HG02798 (cell line): Measurements from ENCODE around the gene MBOAT7.

Source experiments
- ATAC-seq: cut with Tn5 transposase; IDR thresholded peaks from one replicate; pipeline ENCODE4 v1.9.1; 2021; ENCODE audit warnings: mild to moderate bottlenecking; ENCODE audit not compliant: unreplicated experiment, poor library complexity

The MBOAT7 gene

GRCh38 chr19:54147676-54148075 is 41.7 kb downstream of the MBOAT7 start:
- no peak for ATAC-seq

GRCh38 chr19:54145541-54146158 is 43.7 kb downstream of the MBOAT7 start:
- ATAC-seq: no peak

DNA sequence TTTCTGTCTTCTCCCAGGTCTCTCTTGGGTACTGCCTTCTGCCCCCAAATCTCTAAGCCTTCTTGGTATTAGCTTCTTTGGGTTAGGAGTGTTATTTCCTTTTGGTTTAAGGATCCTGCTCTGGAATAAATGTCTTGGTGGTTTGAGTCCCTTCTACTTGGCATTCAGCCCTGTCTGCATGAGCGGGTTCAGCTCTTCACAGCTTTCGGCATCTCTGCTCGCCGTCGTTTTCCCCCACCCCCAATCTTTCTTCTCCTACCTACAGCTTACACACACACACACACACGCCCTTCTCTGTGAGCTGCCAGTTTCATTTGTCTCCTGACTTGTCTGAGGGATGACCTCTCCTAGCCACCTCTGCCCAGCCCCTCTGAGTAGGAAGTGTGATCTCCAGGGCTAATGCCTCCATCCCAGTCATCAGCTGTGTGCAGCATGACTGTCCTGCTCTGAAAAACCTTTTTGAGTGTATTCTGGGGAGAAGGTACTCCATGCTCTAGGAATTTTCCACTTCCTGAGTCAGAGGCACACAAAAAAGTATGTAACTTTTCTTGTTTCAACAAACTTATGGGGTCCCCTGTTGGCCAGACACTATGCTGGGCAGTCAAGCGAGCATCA is 47.1 kb downstream of the MBOAT7 start:
- no peak for ATAC-seq

- ATAC-seq: no peak
Observed at GRCh38 chr19:54141356-54141755, 48.0 kb downstream of the MBOAT7 start.

- no peak for ATAC-seq
Observed at GRCh38 chr19:54138489-54139256, 50.7 kb downstream of the MBOAT7 start.

DNA sequence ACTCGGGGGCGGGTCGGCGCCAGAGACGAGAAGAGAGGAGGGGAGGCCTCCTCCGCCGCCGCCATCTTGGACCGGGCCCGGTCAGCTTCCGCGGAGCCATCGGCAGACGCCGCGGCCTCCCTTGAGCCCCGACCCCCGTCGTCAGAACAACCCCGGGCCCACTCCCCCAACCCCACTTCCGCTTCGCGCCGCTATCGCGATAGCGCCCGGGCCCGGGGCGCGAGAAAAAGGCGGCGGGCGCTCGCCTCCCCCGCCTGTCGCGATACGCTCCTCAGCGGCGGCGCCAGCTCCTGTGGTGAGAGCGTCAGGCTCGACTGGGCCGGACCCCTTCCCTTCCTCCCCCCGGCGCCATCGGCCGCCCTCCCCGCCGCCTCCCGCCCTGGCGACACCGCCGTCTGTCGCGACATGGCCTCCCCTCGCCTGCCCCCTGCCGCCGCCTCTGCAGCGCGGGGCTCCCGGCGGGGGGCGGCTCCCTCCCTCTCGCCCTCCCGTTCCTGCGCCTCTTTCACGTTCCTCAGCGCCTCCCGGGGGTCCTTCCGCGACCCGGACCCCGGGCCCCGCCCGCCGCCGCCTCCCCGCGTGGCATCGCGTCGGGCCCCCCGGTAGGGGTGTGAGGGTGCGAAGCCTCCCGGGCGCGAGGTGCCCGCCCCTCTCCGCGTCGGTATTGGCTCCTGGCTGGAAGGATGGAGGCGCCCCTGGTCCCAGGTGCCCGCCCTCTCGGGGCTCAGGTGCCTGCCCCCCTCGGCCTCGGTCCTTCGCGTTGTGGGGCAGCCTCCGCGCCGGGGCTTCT is 51.5 kb downstream of the MBOAT7 start, which contains the start of gene CNOT3:
CNOT3 (plus strand) TSS at position 64 of the 790 bp plus-strand sequence. CDS start 5,217 bp downstream, outside the sequence.
- ATAC-seq: no peak

DNA sequence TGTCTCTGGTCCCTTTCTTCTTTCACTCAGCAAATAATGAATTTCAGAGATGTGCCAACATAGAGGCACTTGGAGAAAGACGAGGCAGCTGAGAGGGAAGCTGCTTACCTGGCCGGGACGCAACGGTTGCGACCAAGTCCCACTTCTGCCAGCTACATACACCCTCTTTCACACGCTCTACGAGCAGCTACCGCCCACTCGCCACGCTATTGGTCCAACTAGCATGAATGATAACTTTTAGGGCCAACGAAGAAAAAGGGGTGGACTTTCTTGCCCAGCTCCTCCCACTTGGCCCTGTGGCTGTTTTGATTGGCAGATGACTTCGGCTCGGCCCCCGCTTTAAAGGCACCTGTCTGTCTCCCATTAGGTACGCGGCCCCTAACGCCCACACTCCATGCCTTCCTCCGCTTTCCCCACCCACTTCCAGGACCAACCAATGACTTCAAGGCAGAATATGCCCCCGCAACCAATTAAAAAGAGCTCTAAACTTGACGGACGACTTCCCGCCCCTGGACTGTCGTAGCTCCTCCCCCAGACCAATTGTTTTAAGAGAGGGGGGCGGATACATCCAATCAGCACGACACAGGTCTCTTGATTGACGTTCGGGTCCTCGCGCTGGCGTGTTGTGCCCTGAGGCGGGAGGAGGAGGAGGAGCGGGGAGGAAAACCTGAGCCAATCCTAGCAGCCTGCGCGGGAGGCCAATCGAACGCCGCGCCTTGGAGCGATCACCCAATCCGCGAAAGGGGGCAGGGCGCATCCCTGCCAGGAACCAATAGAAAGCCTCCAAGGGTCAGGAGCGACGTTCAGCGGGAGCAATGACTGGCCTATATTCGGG is 52.3 kb downstream of the MBOAT7 start:
- ATAC-seq: peak; percentile 83

GRCh38 chr19:54136086-54136863 is 53.1 kb downstream of the MBOAT7 start:
- ATAC-seq: no peak

GRCh38 chr19:54133957-54134590 is 55.3 kb downstream of the MBOAT7 start:
- no peak for ATAC-seq

- ATAC-seq: no peak
Observed at GRCh38 chr19:54133312-54133956, 55.9 kb downstream of the MBOAT7 start.

DNA sequence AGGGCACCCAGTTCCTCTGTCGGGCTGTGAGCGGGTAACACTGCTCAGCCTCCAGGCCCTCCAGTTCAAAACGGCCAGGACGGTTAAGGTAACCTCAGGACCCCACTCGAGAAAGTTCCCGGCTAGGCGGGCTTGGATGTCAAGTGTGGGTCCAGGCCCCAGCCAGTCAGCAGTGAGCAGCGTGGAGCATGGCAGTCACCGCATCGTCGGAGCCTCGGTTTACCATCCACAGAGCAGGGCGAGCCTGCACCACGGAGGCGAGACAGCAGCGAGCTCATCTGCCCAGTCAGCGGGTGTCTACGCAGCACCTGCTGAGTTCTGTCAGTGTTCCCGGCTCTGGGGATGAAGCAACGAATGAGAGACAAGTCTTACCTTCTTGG is 59.8 kb downstream of the MBOAT7 start:
- no peak for ATAC-seq

DNA sequence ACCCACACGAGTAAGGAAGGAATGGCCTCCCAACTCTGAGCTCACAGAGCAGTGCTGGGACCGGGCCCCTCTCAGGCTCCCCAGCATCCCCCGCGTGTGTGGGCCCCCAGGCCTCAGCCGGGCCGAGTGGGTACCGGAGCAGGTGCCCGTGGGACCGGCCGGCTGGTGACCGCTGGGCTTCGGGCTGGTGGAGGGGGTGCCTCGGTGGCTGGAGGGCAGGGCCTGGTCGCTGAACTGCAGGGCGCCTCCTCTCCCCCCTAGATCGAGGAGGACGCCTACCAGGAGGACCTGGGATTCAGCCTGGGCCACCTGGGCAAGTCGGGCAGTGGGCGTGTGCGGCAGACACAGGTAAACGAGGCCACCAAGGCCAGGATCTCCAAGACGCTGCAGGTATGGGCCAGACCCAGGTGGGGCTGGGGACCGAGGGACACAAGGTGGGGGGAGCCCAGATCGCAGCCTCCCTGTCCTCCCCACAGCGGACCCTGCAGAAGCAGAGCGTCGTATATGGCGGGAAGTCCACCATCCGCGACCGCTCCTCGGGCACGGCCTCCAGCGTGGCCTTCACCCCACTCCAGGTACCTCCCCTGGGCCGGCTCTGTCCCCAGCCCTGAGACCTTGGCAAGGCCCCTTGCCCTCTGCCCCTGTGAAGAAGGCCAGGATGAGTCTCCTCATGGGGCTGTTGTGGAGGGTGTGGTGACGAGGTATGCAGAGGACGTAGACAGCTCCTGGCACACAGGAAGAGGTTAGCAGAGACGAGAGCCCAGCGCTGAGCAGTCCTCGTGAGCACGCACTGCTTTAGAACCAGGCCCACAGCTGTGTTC is 60.4 kb downstream of the MBOAT7 start:
- no peak for ATAC-seq

- ATAC-seq: no peak
Observed at GRCh38 chr19:54128441-54128725, 61.0 kb downstream of the MBOAT7 start.

DNA sequence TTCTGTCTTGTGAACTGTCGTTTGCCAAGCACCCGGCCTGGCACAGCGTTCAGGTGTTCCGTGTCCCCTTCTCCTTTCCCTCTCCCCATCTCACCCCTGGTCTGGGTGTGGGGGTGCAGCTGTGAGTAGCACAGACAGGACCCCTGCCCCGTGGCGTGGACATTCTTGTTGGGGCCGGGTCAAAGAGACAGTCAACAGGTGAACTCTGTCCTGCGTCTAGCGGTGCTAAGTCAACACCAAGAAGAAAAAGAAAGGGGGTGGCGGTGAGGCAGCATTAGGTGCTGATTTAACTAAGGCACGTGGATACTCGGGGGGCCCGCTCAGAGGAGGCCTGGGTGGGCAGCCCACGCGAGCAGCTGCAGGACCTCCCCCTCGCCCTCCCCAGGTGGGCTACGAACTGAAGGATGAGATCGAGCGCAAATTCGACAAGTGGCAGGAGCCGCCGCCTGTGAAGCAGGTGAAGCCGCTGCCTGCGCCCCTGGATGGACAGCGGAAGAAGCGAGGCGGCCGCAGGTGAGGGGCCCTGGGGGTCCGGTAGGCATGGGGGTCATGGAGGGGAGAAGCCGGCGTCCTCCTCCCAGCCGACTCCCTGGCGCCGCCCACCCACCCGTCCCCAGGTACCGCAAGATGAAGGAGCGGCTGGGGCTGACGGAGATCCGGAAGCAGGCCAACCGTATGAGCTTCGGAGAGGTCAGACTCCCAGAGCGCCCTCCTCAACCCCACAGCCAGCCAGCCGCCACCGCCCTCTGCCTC is 61.5 kb downstream of the MBOAT7 start:
- no peak for ATAC-seq

GRCh38 chr19:54125713-54126112 is 63.7 kb downstream of the MBOAT7 start:
- ATAC-seq: no peak

- no peak for ATAC-seq
Observed at GRCh38 chr19:54124393-54124792, 65.0 kb downstream of the MBOAT7 start.

DNA sequence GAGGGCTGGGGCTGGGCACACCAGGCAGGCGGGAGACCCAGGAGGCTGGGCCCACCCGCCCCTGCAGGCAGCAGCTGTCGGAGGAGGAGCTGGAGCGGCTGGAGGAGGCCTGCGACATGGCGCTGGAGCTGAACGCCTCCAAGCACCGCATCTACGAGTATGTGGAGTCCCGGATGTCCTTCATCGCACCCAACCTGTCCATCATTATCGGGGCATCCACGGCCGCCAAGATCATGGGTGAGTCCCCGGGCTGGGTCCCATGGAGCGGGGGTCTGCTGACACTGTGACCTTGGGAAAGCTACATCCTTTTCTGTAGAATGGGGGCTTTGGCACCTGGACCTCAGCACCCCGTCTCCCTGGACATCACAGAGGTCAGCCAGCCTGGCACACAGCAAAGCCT is 65.7 kb downstream of the MBOAT7 start:
- no peak for ATAC-seq
